ENCODE measurements around the gene DNAJC5.
"Not testable (repeated sequence)": the region's sequence is repeated elsewhere in the genome, so short reads cannot be mapped to it uniquely, and the experiment has no call there.

Gene DNAJC5

GRCh38 chr20:63957004-63957689, 62.2 kb downstream of the DNAJC5 start:
- DNase-seq, result peak; percentile 81 to 94 (median 94)

- DNase-seq, result peak; percentile 81 to 94 (median 94)
Observed at GRCh38 chr20:63957690-63958441, 62.9 kb downstream of the DNAJC5 start.

GRCh38 chr20:63958471-63958870, 63.5 kb downstream of the DNAJC5 start:
- DNase-seq, result no peak

GRCh38 chr20:63958964-63959698, 64.2 kb downstream of the DNAJC5 start:
- DNase-seq, result peak in 2 of 3 experiments; percentile 44 to 74

- no peak for DNase-seq
Observed at GRCh38 chr20:63959699-63960075, 64.8 kb downstream of the DNAJC5 start.

- not testable (repeated sequence) for DNase-seq
Observed at GRCh38 chr20:63960654-63961621, 66.0 kb downstream of the DNAJC5 start.

- no peak for DNase-seq
Observed at GRCh38 chr20:63961664-63962425, 66.9 kb downstream of the DNAJC5 start.

GRCh38 chr20:63962426-63963347, 67.8 kb downstream of the DNAJC5 start:
- DNase-seq, result no peak

GRCh38 chr20:63963348-63963741, 68.4 kb downstream of the DNAJC5 start:
- no peak for DNase-seq

GRCh38 chr20:63963784-63964301, 68.9 kb downstream of the DNAJC5 start:
- DNase-seq, result no peak

GRCh38 chr20:63964412-63964811, 69.5 kb downstream of the DNAJC5 start:
- DNase-seq, result no peak

- no peak for DNase-seq
Observed at GRCh38 chr20:63966172-63966943, 71.4 kb downstream of the DNAJC5 start.

- DNase-seq, result no peak
Observed at GRCh38 chr20:63966944-63967322, 72.0 kb downstream of the DNAJC5 start.

GRCh38 chr20:63967330-63968135, 72.6 kb downstream of the DNAJC5 start:
- no peak for DNase-seq

GRCh38 chr20:63968136-63968927, 73.4 kb downstream of the DNAJC5 start:
- no peak for DNase-seq

GRCh38 chr20:63968928-63969760, 74.2 kb downstream of the DNAJC5 start:
- DNase-seq, result peak in 2 of 3 experiments; percentile 35 to 57
